T-helper 17 cell (primary cell): ENCODE measurements around the gene SPECC1L. TPM values are rescaled to one million over a fixed set of nuclear protein-coding genes. Genes with fewer than 3 reads are reported as not detected.

Experiments
- ATAC-seq: fragments of 150-1000 bp; cut with Tn5 transposase; 2 replicates; pipeline ENCODE4 v1.10.0; 2021; ENCODE audit warnings: mild to moderate bottlenecking, moderate library complexity
- DNase-seq, 3 donors: peaks; one replicate each; pipeline versions ENCODE4 v3.0.0 to v3.0.0-alpha.2; 2020 to 2021
- H3K9me3 ChIP-seq: one replicate; pipeline ENCODE4 v1.7.0; 2013; ENCODE audit warnings: low read length, mild to moderate bottlenecking; ENCODE audit not compliant: control insufficient read depth, poor library complexity, severe bottlenecking
- H3K27ac Mint-ChIP-seq: one replicate; pipeline ENCODE4 v1.8.0; 2022; ENCODE audit warnings: mild to moderate bottlenecking, moderate library complexity, mixed read lengths
- H3K27me3 Mint-ChIP-seq: one replicate; pipeline ENCODE4 v1.8.0; 2022; ENCODE audit warnings: mixed read lengths
- H3K36me3 Mint-ChIP-seq: one replicate; pipeline ENCODE4 v1.8.0; 2022; ENCODE audit warnings: low read depth, mixed read lengths
- H3K4me1 Mint-ChIP-seq: one replicate; pipeline ENCODE4 v1.8.0; 2022; ENCODE audit warnings: mild to moderate bottlenecking, mixed read lengths
- H3K4me3 Mint-ChIP-seq: one replicate; pipeline ENCODE4 v1.8.0; 2022; ENCODE audit warnings: mild to moderate bottlenecking, moderate library complexity, mixed read lengths
- total RNA-seq, 4 donors: library from RNA in 2 of 4; stranded (reverse) in 2 of 4; gene quantifications; one replicate each; pipeline ENCODE4 v1.2.3 and lab custom pipeline; 2022 to 2026

Gene SPECC1L
- total RNA-seq, 2 donors from 2014 or later, result 34.9 to 35.2 TPM

DNA sequence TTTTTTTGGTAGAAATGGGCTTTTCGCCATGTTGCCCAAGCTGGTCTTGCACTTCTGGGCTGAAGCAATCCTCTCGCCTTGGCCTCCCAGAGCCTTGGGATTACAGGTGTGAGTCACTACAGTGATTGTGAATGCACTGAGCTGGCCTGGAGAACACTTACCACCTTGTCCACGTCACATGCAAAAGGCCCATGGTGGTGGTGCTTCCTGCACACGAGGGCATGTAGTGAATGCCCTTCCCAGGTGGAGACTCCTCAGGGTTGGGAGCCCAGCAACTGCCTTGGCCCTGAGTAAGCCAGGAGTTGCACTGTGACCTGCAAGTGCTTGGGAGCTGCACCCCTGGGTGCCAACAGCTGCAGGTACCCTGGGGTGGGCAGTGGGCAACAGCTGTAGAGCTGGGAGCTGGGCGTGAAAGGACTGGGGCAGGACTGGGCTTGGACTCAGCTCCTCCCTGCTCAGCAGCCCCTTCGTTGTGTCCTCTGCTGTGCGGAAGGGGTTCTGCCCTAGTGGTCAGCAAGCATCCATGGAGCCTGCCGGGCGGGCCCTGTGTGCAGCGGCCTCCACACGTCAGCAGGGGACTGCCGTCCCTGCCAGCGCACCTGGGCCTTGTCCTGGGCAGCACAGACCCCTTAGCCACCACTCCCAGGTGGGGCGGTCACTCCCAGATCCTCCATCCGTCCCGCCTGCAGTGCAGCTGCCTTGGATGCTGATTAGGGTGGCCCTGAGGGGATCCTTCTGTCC, 147.4 kb downstream of the SPECC1L start:
- Mint-ChIP-seq H3K27ac (no peak overlapping the region), H3K4me3 (no peak overlapping the region), H3K27me3 (no peaks in the 10 kb centered on the region), H3K4me1 (peaks cover 7% of the 10 kb centered on the region), H3K36me3 (peaks cover 4% of the 10 kb centered on the region)
- ATAC-seq (no peak), DNase-seq (no peak)
- H3K9me3 ChIP-seq, result no peaks in the 10 kb centered on the region

DNA sequence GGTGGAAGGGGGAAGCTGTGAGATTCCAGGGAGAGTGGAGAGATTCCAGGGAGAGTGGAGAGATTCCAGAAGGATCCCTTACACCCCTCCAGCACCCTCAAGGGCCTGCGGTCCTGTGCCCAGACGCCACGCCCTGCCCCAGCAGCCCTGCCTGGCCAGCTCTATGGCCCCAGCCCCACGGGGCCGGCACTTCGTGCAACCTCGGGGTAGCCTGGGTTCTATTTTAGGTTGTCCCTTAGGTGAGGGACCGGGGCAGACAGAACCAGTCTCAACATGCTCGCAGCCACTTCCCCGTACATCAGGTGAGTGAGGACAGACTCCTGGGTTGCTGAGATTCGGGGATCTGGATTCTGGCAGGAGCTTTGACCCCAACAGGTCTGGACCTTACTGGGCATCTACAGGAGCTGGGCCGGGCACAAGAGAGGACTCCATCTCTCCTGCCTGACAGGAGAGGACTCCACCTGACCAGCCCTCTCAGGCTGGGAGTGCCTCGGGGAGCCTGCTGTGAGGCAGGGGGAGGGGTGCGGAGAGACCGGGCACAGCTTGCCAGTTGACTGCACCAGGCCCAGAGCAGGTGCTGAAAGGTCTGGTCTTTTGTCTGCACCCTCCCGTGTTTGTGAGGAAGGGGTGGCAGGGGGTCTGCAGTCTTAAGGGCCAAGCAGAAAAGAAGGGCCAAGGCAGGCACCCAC, 148.3 kb downstream of the SPECC1L start:
- H3K9me3 ChIP-seq, result no peaks in the 10 kb centered on the region
- Mint-ChIP-seq H3K4me3 (no peak overlapping the region), H3K36me3 (peaks cover 3% of the 10 kb centered on the region), H3K27ac (peak overlapping the region; percentile 24), H3K4me1 (peaks cover 7% of the 10 kb centered on the region), H3K27me3 (no peaks in the 10 kb centered on the region)
- no peak for ATAC-seq
- no peak for DNase-seq

DNA sequence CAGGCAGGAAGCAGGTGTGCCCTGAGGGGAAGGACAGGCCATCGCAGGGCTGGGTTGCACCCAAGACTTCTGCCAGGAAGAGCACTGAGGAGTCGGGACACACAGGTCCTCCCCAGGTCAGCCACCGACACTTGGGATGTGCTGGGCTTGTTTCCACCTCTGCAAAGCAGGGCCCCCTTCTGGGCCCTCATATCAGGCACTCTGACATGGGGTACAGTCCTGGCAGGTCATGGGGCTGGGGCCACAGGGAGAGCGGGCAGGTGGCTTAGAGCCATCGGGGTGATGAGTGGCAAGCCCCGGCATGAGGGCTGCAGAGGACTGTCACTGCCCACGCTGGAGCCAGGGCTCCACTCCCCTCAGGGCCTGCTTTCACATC, 148.8 kb downstream of the SPECC1L start:
- no peak for ATAC-seq
- peaks cover 7% of the 10 kb centered on the region for H3K4me1 Mint-ChIP-seq
- peaks cover 2% of the 10 kb centered on the region for H3K36me3 Mint-ChIP-seq
- peak overlapping the region; percentile 24 for H3K27ac Mint-ChIP-seq
- no peak overlapping the region for H3K4me3 Mint-ChIP-seq
- no peaks in the 10 kb centered on the region for H3K27me3 Mint-ChIP-seq
- no peaks in the 10 kb centered on the region for H3K9me3 ChIP-seq
- no peak for DNase-seq

DNA sequence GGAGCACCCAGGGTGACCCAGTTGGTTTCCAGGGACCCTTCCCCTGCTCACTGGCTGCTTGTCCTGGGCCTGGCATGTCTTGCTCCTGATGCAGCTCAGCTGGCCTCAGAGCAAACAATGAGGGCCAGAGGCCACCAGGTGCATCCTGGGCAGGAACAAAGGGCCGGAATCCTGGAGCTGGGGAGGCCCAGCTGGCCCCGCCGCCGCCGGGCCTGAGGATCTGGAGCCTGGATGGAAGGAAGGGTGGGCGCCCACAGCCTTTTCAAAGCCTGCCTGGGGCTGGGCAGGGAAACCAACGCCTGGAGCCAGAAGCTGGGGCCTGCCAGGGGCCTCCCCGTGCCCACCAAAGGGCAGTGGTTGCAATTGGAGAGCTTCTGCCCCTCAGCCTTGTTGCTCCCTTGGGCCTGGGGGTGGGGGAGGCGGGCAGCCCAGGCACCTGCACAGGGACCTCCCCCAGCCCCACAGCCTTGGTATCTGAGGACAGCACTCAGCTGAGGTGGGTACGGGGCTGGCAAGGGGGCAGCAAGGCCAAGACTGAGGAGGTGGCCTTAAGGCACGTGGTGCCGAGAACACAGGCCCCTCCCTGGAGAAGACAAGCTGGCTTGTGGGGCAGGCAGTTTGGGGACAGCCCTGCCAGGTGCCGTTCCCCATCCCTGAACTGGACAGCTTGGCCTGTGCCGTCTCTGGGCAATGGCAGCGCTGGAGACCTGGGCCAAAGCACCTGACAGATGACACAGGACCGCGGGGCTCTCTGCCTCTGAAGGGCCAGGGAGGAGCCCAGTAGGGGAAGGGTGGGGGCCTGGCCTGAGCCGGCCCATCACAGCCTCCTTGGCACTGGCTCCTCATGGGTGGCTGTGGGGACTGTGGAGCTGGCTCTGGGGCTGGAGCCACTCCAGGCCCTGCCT, 149.7 kb downstream of the SPECC1L start:
- DNase-seq (no peak), ATAC-seq (no peak)
- no peaks in the 10 kb centered on the region for H3K9me3 ChIP-seq
- Mint-ChIP-seq H3K27ac (peak overlapping the region; percentile 24), H3K4me1 (peaks cover 8% of the 10 kb centered on the region), H3K4me3 (no peak overlapping the region), H3K36me3 (no peaks in the 10 kb centered on the region), H3K27me3 (no peaks in the 10 kb centered on the region)

DNA sequence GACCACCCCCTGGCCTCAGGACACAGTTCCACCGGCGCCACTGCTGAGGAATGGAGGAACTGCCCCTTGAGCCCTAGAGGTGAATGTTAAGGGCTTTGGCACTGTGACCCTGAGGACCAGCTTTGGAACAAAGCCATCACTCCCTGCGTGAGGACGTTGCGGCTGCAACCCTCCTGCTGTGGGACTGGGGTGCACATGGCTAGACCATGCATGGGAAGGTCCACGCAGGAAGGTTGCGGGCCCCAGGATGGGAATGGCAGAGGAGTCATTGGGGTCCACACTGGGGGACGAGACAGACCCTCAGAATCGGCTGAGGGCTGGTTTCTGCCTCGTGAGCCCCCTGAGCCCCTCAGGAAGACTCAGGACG, 150.3 kb downstream of the SPECC1L start:
- H3K27ac Mint-ChIP-seq, result no peak overlapping the region
- H3K36me3 Mint-ChIP-seq, result no peaks in the 10 kb centered on the region
- H3K9me3 ChIP-seq, result no peaks in the 10 kb centered on the region
- H3K4me3 Mint-ChIP-seq, result peak overlapping the region; percentile 41
- peaks cover 14% of the 10 kb centered on the region for H3K4me1 Mint-ChIP-seq
- no peak for DNase-seq
- no peaks in the 10 kb centered on the region for H3K27me3 Mint-ChIP-seq
- ATAC-seq, result no peak

DNA sequence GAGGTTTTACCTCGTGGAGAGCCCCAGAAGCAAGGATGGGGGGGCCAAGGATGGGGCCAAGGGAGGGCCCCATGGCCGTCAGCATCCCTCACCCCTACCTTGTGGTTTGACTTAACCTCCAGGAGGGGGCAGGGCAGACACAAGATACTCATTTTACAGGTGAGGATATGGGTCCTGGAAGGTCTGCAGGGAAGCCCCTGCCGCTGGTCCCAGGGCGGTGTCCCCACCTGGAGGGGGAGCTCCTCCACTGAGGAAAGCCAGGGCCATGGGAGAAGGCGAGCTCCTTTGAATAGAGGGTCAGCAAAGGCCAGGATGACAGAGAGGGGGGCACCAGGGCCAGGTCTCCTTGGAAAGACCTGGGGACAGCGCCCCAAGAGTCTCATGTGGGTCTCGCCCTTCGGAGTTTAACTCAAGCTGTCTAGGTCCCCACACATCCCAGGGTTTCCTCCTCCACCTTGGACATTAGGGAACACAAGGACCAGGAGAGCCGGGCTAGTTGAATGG, 150.8 kb downstream of the SPECC1L start:
- H3K4me3 Mint-ChIP-seq, result no peak overlapping the region
- no peaks in the 10 kb centered on the region for H3K36me3 Mint-ChIP-seq
- H3K27me3 Mint-ChIP-seq, result no peaks in the 10 kb centered on the region
- DNase-seq, result no peak
- H3K4me1 Mint-ChIP-seq, result peaks cover 20% of the 10 kb centered on the region
- no peaks in the 10 kb centered on the region for H3K9me3 ChIP-seq
- ATAC-seq, result peak; percentile 61
- H3K27ac Mint-ChIP-seq, result no peak overlapping the region

DNA sequence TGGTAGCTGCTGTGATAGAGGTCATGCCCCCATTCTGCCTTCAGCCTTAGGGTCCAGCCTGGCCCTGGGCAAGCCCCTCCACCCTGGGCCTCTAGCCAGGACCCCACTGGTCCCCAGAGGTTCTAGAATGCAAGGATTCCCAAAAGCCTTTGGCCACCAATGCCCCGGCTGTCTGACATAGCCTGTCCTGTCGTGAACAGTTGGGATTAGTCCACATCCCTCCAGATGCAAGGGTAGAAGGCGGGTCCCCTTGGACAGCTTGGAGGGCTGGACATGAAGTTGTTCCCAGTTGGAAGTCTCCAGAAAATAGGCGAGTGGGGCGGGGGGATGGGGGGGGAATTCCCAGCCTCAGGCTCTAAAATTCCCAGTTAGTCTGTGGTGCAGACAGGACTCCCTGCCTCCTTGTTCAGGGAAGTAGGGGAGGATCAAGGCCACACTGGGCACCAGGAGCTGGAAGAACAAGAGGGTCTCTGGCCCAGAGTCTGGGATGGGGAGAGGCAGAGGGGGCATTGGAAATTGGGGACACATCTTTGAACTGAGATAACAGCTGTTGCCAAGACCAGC, 151.6 kb downstream of the SPECC1L start:
- no peak for DNase-seq
- Mint-ChIP-seq H3K4me3 (peak overlapping the region; percentile 87), H3K4me1 (peaks cover 25% of the 10 kb centered on the region), H3K27ac (no peak overlapping the region), H3K36me3 (no peaks in the 10 kb centered on the region), H3K27me3 (no peaks in the 10 kb centered on the region)
- ATAC-seq, result no peak
- no peaks in the 10 kb centered on the region for H3K9me3 ChIP-seq

DNA sequence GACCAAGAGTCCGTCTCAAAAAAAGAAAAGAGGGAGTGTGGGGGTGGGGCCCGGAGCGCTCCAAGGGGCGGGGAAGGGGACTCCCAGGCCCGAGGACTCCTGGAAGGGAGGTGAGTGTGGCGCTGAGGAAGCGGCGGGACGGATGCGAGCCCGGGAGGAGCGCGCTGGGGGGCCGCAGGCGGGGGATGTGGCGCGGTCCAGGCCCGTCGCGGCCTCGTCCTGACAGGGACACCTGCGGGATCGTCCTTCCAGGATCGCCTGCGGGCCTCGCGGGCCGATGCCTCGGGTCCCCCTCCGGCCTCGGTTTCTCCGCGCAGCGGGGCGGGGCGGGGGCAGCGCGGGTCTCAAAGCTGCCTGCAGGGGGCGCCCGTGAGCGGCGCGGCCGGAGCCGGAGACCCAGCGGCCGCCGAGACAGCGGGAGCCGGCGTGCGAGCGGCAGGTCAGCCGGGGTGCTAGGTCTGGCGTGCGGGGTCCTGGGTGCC, 152.9 kb downstream of the SPECC1L start:
- no peaks in the 10 kb centered on the region for H3K27me3 Mint-ChIP-seq
- peaks cover 3% of the 10 kb centered on the region for H3K36me3 Mint-ChIP-seq
- peaks cover 34% of the 10 kb centered on the region for H3K4me1 Mint-ChIP-seq
- no peaks in the 10 kb centered on the region for H3K9me3 ChIP-seq
- ATAC-seq (peak; percentile 17), DNase-seq (peak; percentile 56 to 73 (median 63))
- H3K27ac Mint-ChIP-seq, result no peak overlapping the region
- peak overlapping the region; percentile 99 for H3K4me3 Mint-ChIP-seq

DNA sequence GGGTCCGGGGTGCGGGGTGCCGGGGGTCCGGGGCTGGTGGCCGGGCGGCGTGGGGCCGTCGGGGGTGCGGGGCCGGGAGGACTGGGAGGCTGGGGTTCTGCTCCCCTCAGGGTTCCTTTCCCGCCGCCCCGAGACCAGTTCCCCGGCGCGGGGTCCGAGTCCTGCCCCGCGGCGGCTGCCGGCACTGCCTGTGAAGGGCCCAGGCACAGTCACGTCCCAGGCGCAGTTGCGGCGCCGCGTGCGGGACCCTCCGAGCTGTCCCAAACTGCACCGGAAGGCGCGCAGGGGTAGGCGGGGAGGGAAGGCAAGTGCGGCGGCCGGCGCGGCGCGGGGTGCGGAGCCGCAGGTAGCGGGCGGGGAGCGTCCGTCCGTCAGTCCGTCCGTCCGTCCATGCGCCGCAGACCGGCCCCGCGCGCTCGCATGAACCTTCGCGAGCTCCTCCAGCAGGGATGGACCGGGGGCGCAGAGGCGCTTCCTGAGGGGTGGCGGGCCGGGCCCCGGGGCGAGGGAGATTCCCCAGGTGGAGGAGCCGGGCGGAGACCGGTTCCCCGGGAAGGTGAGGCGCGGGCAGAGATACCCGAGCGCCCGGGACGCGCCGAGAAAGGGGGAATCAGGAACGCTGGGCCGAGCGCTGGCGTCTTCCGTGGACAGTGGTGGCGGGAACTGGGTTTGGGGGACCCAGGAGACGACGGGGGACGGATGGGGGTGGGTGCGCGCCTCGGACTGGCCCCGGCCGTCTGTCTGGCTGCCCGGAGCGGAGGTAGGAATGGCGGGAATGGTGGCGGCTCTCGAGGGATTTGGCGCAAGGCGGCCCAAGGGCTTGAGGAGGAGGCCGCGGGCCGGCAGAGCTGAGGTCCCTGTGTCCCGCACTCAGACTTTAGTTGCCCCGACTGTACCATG, 153.6 kb downstream of the SPECC1L start:
- DNase-seq (peak in 2 of 3 donors; percentile 27 to 42), ATAC-seq (no peak)
- Mint-ChIP-seq H3K27me3 (no peaks in the 10 kb centered on the region), H3K4me3 (peak overlapping the region; percentile 99), H3K27ac (peak overlapping the region; percentile 79), H3K36me3 (peaks cover 3% of the 10 kb centered on the region), H3K4me1 (peaks cover 39% of the 10 kb centered on the region)
- H3K9me3 ChIP-seq, result no peaks in the 10 kb centered on the region

DNA sequence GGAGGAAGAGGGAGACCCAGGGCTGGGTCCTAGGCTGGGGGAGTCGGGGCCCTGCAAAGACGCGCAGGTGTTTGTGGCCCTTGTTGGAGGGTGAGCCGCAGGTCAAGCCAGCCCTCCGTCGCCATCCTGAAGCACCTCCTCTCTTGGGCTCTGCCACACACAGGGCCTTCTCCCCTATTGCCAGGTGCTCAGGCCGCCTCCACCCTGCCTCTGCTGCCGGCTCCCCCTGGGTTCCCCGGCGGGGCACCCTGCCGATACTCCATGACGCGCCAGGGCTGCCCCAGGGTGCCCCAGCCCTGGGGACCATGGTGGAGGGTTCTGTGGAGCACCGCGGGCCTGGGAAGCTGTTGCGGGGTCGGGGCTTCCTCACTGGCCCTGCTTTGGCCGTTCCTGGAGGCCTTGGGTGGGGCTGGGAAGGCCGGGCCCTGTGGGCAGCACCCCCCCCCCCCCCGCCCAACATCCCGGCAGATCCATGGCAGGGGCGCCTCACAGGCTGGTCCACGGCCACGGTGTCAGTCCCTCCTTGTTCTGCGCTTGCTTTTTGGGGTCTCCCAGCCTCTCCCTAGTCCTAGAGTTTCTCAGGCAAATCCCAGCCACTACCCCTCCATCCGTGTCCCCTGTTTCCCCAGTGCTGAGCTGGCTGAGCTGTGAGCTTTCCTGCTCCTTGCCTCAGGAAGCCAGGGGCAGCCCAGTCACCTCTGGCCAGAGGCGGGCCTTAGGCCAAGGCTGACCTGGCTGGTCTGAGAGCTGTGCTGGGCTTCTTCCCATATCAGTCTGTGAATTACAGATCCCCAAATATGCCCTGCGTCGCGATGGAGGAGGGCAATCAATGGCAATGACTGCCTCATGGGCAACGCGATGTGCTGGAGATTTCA, 154.5 kb downstream of the SPECC1L start:
- no peaks in the 10 kb centered on the region for H3K9me3 ChIP-seq
- no peaks in the 10 kb centered on the region for H3K27me3 Mint-ChIP-seq
- H3K27ac Mint-ChIP-seq, result peak overlapping the region; percentile 97
- ATAC-seq (no peak), DNase-seq (no peak)
- H3K4me1 Mint-ChIP-seq, result peaks cover 45% of the 10 kb centered on the region
- H3K36me3 Mint-ChIP-seq, result peaks cover 3% of the 10 kb centered on the region
- H3K4me3 Mint-ChIP-seq, result peak overlapping the region; percentile 99

DNA sequence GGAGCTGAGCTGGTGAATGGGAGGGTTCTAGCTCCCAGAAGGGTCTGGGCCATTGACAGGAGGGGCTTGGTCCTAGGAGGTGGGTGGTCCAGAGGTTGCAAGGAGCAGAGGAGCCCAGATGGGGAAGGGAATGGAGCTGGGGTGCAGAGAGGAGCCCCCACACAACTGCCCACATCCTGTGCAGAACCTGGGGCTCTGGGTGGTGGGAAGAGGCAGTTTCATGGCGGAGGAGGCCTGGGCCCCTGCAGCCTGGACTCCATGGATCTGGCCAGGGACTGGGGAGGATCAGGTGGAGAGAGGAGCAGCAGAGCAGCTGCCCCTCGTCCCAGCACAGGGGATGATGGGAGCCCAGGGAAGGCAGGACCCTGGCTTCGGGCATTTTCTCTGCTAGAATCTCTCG, 155.8 kb downstream of the SPECC1L start:
- peaks cover 3% of the 10 kb centered on the region for H3K36me3 Mint-ChIP-seq
- DNase-seq (no peak), ATAC-seq (no peak)
- H3K9me3 ChIP-seq, result no peaks in the 10 kb centered on the region
- peak overlapping the region; percentile 99 for H3K4me3 Mint-ChIP-seq
- peaks cover 50% of the 10 kb centered on the region for H3K4me1 Mint-ChIP-seq
- peak overlapping the region; percentile 97 for H3K27ac Mint-ChIP-seq
- no peaks in the 10 kb centered on the region for H3K27me3 Mint-ChIP-seq
